ENCODE data around the gene MEGF6.

Gene MEGF6

DNA sequence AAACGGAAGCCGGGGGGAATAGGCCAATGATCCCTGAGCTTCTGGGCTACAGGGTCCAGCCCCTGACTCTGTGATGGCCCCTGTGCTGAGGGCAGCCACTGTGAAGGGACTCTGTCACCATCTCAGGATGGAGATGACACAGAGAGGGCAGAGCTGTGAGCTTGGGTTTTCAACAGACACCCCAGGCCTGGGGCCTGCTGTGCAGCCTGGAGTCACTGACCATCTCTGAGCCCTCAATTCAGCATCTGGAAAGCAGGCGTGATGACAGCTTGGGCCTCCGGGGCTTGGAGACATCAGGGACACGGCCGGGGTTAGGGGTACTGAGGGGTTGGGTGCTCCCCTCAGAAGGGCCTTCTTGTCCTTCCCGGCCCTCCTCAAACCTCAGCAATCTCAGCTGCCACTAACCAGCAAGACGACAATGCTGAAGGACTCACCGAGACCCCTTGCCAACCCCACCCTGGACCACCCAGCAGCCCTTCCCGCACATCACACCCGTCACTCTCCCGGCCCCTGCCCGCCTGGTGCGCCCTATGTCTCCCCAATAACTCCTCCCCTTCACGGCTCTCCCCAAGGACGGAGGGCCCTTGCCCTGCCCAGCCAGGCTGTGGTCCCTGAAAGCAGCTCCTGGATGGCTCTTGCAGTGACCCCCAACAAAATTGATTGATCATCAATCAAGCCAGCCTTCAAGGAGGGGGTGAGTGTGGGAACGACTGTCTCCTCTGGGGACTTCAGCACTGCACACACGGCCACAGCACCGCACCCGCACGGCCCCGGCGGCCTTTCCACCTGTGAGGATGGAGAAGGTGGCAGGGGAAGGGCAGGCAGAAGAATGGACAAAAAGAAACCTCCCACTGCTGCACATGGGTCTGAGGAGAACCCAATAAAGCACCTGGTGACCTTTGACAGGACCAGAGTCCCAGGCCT, 4.3 kb downstream of the MEGF6 start:
- no peak for FAIRE-seq

DNA sequence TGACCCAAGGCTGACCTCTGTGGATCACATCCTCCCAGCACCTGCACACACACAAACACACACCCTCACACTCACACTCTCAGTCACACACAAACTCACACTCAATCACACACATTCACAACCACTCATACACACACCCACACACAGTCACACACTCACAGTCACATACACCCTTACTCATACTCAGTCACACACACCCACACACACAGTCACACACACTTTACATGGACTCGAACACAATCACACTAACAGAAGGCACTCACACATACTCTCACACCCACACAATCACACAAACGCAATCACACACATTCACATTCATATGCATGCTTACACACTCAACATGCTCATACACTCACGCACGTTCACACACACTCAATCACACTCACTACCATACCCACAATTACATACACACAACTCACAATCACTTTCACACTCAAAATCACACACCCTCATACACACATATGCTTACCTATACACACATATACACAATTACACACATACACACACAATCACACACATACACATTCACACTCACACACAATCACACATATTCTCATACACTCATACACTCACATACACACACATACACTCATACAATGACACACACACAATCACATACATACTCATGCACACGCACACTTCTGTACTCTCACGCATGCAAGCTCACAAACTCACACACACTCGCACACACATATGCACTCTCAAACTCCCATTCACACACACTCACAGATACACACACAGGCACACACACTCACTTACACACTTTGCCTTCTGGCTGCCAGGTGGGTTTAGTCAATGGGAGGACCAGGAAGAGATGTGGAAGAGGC, 6.1 kb downstream of the MEGF6 start:
- FAIRE-seq = no peak

DNA sequence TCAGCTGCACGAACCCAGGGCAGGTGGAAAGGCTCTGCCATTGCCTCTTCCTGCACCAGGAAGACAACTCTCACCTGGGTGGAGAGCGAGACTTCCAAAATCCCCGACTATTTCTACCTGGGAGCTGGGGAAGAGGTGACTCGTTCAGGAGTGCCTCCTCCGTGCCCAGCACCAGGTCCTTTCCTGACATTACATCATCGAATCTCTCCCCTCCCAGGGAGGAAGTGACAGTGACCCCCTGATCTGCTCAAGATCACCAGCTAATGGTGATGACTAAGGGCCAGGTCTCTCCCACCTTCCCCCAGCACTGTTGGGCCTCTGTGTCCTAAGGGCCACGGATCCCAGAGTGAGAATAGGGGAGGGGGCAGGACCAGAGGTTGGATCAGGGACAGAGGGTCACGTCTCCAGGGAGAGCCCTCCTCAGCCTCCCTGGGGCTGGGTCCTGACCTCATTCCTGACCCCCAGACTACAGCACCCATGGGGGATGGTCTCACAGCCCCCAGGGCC, 6.8 kb downstream of the MEGF6 start:
- no peak for FAIRE-seq

DNA sequence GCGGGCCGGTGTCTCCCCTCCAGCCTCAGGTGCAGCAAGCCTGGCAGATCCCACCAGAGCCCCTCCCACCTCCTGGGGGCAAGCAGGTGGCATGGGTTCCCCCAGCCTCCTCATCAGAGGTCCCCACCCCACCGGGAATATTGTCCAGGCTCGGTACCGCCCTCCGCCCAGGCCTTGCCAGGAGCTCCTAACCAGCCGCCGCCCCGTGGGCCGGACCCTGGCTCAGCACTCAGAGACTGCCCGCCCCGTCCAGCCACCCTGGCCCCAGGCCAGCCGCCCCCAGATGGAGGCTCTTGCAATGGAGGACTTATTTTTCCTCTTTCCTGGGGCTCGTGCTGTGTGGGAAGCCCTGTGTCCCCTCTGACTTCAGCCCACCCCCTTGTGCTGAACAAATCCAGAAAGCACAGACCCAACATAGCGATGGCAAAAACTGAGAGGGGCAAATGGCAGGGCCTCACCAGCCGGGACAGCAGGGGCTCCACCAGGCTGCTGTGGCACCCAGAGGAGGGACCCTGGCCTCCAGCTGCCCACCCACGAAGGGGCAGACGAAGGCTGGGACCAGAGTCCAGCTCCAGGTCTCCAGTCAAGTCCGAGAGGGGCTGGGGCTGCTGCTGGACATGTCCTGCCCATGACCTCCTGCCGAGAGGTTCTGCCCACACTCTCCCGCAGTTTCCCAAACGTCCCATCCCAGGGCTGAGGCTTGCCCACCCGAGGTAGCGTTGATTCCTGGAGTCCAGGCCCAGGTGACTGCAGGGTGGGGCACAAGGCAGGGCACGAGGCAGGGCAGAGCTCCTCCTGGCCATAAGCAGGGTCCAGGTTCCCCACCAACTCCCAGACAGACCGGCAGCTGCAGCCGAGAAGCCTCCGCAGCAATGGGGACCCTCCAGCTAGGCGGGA, 7.5 kb downstream of the MEGF6 start:
- FAIRE-seq = no peak

DNA sequence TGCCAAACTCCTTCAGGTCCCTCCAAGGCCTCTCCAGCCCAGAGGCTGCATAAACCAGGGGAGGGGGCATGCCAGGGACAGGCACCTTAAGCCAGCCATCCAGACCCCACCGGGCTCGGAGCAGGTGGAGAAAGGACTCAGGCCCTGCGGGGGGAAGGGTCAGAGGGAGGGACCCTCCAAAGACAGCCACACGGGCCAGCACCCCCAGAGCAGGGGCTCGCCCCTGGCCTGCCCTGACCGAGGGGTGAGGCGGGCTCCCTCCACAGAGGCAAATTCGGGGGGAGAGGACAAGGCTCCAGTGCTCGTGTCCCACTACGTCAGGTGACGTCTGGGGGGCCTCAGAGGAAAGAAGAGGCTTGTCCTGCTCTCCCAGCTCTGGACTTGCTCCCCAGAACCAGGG, 8.2 kb downstream of the MEGF6 start:
- no peak for FAIRE-seq

DNA sequence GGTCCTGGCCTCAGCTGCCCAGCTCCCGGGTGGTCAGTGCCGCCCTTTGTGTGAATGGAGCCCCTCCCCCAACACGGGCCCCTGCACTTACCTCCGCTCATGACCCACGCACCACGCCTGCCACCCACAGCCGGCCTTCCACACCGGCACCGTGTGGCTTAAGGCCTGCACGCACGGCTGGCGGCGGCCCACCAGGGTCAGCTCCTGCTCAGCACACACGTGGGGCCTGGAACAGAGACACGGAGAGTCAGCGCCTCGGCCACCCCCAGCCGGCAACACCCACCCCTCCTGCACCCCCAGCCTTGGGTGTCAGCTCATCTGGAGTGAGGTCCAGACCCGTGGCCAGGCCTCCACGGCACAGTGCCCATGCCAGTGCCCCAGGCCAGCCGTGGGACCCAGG, 8.9 kb downstream of the MEGF6 start:
- FAIRE-seq = no peak

DNA sequence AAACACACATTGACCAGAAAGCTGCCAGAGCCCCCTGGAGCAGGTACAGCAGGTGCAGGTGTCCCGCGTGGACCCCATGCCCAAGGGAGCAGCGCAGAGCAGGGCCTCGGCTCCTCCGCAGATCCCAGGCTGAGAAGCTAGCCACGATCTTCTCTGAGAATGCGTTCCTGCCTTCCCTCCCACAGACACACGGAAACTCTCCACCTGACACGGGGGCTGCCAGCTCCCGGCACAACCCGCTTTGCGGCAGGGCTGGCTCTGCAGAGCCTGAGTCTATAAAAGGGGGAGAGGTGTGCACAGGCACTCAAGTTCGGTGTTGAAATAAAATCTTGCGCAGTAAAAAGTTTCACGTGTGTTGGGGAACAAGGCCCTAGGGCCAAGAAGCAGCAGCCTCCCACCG, 9.6 kb downstream of the MEGF6 start:
- no peak for FAIRE-seq

DNA sequence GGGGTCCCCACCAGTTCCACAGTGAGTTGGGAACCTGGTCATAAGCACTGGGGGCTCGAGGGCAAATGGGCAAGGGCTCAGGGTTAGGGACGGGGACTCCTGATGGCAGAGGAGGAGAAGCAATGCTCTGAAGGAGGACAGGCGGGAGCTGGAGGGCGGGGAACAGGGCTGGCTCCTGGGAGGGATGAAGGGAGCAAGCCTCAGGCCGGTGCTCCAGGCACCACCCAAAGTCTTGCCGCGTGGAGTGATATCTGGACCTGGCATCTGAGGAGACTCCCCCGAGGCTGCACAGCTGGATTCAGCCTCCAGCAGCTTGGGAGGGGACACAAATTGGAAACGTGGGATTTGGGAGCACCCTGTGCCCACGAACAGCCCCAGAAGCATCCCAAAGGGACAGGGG, 11.0 kb downstream of the MEGF6 start:
- FAIRE-seq = no peak

DNA sequence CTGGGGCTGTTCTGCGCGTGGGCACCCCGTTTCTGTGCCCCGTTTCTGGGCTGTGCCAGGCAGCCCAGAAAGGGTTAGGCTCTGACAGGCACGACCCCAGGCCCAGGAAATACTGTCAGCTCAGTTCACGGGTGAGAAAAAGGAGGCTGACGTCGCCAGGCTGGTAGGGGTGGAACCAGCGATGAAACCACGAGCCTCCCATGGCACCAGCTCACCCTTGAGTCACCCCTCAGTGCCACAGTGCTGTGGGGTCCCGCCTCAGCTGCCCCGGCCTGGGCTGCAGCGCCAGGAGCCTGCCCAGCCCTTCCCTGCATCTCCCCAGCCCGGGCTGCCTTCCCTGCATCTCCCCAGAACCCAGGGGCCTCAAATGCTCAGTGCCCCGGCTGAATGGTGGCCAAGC, 11.5 kb downstream of the MEGF6 start:
- no peak for FAIRE-seq

DNA sequence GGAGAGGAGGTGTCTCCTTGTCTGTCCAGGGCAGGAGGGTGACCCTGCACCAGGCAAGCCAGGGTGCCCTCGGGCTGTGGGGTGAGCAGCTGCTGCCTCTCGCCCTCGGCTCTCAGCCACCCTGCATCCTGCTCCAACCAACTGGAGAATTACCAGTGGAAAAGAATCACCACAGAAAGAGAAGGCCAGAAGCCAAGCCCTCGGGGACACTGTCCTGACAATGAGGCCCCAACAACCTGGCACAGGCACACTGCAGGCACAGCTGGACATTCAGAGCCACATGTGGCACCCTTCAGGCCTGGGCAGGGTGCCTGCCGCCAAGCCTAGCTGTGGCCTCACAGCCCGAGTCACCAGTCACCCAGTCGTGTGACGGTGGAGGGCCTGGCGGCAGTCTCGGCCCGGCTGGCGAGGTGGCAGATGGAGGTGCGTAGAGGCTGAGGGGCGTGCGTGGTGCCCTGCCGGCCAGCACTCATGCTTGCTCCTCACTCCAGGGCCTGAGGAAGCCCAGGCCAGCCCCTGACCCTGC, 12.0 kb downstream of the MEGF6 start:
- no peak for FAIRE-seq

DNA sequence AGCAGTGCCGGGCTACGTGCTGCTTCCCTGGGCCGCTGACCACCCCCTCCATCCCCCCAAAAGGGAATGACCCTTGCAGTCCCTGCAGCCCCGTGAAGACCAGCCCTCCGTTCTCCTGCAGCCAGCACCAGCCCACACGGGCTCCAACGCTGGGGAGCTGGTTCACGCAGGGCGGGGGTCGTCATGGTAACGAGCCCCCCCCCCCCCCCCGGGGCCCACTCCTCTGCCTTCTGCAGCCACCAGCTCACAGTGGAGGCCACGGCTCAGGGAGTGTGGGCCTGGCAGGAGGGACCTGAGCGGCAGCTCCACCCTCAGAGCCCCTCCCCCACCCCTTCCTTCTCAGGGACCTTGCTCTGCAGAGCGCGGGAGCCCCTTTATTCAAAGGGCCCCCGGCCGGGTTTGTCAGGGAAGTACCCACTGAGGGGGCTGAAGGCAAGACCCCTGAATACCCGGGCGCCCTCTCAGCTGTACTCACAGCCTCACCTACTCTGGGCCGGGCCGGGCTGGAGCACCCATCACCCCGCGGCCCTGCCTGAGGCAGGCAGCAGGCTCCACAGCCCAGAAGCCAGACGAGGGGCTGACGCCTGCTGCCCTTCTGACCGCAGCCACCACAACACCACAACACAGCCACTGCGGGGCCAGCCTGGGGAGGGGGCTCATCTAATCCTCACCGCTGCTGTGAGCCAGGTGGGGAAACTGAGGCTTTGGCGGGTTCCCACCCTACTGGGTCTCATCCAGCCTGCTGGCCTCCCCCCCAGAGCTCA, 12.6 kb downstream of the MEGF6 start:
- FAIRE-seq = no peak

DNA sequence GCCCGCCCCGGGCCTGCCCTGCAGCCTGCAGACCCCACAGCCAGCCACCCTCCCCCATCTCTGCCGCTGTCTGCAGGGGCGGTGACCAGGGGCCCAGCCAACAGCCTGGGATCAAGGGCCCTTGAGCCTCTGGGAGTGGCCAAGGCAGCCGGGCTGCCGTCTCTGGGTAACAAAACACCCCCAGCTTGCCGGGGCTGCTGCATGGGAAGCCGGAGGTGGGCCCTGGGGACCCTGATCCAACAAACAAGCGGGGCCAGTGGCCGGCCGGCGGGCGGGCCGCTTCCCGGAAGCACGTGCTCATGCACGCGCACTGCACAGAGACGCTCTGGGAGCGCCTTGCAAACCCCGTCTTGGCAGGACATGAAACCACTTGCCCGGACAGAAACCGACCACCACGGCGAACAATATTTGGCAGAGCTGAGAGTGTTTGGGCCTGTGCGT, 13.2 kb downstream of the MEGF6 start:
- no peak for FAIRE-seq

DNA sequence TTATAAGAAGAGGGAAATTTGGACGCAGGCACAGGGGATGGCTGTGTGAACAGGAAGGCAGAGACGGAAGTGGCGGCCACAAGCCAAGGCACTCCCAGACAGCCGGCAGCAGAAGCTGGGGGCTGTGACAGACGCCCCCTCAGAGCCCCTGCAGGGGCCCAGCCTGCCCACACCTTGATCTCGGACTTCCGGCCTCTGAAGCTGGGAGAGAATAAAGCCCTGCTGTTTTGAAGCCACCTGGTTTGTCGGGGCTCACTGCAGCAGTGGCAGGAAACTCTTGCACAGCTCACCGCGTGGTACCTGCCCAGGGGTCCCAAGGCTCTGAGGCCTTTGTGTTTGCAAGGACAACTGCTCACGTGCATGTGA, 13.7 kb downstream of the MEGF6 start:
- FAIRE-seq = no peak

DNA sequence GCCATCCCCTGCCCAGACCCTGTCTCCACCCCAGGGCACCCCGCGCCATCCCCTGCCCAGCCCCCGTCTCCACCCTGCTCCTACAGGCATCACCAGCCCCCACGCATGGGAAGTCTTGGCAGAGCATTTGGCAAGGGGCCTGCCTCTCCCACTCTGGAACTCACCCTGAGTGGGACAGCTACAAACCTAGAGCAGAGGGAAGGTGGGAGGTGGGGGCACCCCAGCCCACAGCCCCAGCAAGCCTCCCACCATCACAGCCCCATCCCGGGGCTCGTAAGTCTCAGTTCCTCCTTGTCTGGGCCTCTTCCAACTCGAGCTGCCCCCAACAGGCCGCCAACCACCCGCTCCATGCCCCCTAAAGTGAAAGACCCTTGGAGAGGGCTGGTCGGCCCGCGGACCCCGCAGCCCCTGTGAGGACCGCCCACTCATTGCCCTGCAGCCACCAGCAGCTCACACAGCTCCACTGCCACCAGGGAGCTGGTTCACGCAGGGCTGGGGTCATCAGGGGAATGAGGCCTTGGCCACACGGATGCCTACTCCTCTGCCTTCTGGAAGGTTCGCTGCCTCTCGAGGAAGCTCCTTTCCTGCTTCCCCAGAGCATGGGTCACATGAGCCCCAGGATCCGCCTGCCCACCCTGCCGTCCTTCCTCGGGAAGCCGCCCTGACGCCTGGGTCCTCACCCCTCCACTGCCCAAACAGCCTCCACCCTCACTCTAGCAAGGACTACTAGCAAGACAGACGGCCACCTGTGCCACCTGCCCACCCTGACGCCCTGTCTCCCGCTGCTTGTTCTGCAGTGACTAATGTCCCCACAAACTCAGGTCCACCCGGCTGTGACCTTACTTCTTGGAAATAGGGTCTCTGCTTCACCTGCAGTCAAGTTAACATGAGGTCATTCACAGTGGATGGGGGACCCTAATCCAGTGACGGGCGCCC, 14.4 kb downstream of the MEGF6 start:
- FAIRE-seq = no peak

DNA sequence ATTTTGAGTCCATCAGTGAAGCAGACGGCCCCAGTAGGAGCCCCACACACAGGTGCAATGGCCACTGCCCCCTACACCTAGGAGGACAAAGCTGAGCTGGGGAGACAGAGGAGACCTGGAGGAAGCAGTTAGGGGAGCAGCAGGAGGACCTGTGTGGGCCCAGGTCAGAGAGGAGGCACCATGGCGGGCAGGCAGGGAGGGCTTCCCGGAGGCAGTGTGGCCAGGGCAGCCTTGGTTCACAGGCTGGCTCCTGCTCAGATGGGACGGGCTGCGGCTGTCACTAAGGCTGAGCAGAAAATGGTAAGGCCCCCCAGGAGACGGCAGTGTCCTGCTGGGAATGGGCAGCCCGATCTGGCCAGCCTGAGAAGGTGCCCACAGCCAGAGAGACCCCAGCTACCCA, 15.4 kb downstream of the MEGF6 start:
- no peak for FAIRE-seq

DNA sequence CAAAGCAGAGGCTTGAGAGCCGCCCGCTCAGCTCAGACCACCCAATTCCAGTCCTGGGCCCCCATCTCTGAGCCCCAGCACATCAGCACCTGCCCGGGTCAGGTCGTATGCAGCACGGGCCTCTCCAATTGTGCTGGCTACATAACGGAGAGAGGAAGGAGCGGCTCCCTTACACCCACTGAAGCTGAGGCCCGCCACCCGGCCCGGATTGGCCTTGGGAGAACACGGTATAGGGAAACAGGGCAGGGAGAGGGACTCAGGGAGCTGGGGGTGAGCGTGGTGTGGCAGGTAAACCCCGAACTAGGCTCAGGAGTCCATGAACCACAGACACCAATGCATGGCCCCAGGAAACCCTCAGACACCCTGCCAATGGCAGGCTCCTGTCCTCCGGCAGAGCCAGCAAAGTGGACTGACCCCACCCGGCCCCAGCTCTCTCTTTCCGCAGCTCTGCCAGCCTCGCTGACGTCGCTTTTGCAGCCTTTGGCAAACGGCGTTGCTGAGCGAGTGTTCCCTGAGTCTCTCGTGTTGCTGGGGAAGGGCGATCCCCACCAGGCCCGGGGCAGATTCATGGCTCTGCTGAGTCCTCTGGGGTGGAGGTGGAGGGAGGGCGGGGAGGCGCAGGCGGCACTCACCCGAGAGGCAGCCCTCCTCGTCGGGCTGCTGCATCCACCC, 16.5 kb downstream of the MEGF6 start:
- FAIRE-seq = no peak

DNA sequence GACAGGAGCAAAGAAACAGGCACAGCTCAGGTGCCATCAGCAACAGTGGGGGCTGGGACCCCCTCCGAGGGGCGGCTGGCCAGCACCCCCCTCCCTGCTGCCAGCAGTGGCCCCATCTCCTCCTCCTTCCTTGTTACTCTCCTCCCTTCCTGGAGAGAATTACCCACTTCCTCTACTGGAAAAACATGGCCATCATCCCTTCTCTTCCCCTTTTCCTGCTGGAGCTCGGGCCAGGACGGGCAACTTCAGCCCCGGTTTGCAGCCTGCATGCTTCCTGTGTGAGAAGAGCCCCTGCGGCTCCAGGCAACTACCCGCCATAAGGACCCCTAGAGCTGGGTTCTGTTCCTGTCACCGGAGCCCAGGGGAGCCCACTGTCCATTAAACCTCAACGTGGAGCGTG, 17.6 kb downstream of the MEGF6 start:
- no peak for FAIRE-seq

DNA sequence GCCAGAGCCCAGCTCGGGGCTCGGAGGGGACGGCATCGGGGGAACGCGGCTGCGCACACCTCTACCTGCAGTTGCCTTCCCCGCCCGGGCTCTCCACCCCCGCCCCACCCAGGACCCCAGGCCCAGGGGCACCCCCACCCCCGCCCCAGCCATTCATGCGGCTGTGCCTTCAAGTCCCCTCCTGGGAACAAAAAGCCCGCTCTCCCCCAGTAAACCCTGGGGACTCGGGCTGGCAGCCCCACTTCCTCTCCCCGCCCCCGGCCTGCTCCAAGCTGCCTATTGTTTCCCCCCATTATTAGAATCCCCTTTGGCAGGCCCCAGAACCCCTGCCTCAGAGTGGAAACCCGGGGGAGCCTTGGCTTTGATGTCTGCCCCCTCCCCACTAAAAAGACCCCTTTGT, 18.0 kb downstream of the MEGF6 start:
- FAIRE-seq = no peak

DNA sequence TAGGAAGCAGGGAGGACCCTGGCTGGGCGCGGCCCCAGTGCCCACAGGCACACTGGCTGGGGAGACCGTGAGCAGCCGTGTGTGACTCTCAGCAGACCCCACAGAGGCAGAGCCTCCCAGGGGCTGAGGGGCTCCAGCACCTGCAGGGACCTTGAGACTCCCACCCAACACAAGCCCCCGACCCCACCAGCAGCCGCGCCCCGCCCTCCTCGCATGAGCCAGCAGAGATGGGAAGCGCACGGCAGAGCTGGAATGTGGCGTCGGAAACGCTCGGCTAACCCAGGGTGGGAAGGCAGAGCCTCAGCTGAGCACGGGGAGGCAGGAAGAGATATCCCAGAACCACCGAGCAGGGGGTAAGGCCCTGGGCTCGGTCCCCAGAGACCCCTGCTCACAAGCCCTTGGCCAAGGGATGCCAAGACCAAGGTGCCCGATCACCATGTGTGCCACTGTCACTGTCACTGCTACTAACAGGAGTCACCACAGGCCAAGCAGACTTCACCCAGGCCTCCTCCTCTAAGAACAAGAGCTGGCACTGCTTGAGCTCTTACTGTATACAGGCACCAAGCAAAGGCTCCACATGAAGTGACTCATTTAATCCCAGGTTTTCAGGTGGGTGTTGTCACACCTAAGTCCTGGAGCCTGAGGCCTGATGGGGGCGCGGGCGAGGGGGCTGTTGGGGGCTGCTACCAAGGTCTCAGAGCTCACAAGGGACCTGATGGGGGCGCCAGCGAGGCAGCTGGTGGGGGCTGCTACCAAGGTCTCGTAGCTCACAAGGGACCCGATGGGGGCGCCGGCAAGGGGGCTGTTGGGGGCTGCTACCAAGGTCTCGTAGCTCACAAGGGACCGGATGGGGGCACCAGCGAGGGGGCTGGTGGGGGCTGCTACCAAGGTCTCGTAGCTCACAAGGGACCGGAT, 20.1 kb downstream of the MEGF6 start:
- FAIRE-seq = no peak
